ENCODE results near the gene TMEM178B. TPM values are rescaled to one million over a fixed set of nuclear protein-coding genes. Genes with fewer than 3 reads are reported as not detected.

The TMEM178B gene
- total and polyA plus RNA-seq, 9 donors, result 0.10 to 1.6 (median 0.30) TPM

GRCh38 chr7:141128931-141129330 lies 55.1 kb downstream of the TMEM178B start:
- DNase-seq, result no peak
- 60 to 68% (median 64%) methylated on average over 2 of the region's 2 CpGs for WGBS, 3 donors
- Histone ChIP-seq H3K9me3 (no peaks in the 10 kb centered on the region), H3K27ac (no peak overlapping the region), H3K27me3 (no peaks in the 10 kb centered on the region), H3K4me1 (ENCODE audit: insufficient read depth) (no peaks in the 10 kb centered on the region), H3K4me3 (no peak overlapping the region), H3K36me3 (no peaks in the 10 kb centered on the region)
- intact Hi-C loops (cut with DNase I), result no loop called here
- TF ChIP-seq EP300 (IDR thresholded peaks at IDR 0.05), result no peak
- TF ChIP-seq POLR2A (IDR thresholded peaks at IDR 0.05), result no peak
- no peak for TF ChIP-seq CTCF (IDR thresholded peaks at IDR 0.05)

GRCh38 chr7:141132671-141133070 lies 58.8 kb downstream of the TMEM178B start:
- H3K9me3 ChIP-seq, result no peaks in the 10 kb centered on the region
- WGBS, 3 donors, result 71 to 84% (median 83%) methylated on average over 3 of the region's 3 CpGs
- intact Hi-C loops (cut with DNase I), result no loop called here

GRCh38 chr7:141133646-141134045 lies 59.8 kb downstream of the TMEM178B start:
- 85 to 90% (median 90%) methylated on average over 1 of the region's 1 CpG for WGBS, 3 donors
- TF ChIP-seq EP300 (IDR thresholded peaks at IDR 0.05) (no peak), CTCF (IDR thresholded peaks at IDR 0.05) (no peak), POLR2A (IDR thresholded peaks at IDR 0.05) (no peak)
- H3K27ac ChIP-seq, result no peak overlapping the region
- no peaks in the 10 kb centered on the region for H3K4me1 ChIP-seq (ENCODE audit: insufficient read depth)
- H3K9me3 ChIP-seq, result no peaks in the 10 kb centered on the region
- intact Hi-C loops (cut with DNase I), result no loop called here
- no peaks in the 10 kb centered on the region for H3K27me3 ChIP-seq
- H3K4me3 ChIP-seq, result no peak overlapping the region
- DNase-seq, result no peak
- no peaks in the 10 kb centered on the region for H3K36me3 ChIP-seq

More at GRCh38 chr7:141132671-141133070, 58.8 kb downstream of the TMEM178B start:
- TF ChIP-seq EP300 (IDR thresholded peaks at IDR 0.05), result no peak
- TF ChIP-seq POLR2A (IDR thresholded peaks at IDR 0.05), result no peak
- no peak for TF ChIP-seq CTCF (IDR thresholded peaks at IDR 0.05)
- Histone ChIP-seq H3K27ac (no peak overlapping the region), H3K4me3 (no peak overlapping the region), H3K36me3 (no peaks in the 10 kb centered on the region), H3K4me1 (ENCODE audit: insufficient read depth) (no peaks in the 10 kb centered on the region), H3K27me3 (no peaks in the 10 kb centered on the region)
- DNase-seq, result no peak

- H3K27ac ChIP-seq, result no peak overlapping the region
- H3K27me3 ChIP-seq, result no peaks in the 10 kb centered on the region
- 89 to 96% (median 89%) methylated on average over 2 of the region's 2 CpGs for WGBS, 3 donors
- TF ChIP-seq POLR2A (IDR thresholded peaks at IDR 0.05) (no peak), CTCF (IDR thresholded peaks at IDR 0.05) (no peak), EP300 (IDR thresholded peaks at IDR 0.05) (no peak)
- H3K36me3 ChIP-seq, result no peaks in the 10 kb centered on the region
- H3K9me3 ChIP-seq, result no peaks in the 10 kb centered on the region
- no peak overlapping the region for H3K4me3 ChIP-seq
- no peaks in the 10 kb centered on the region for H3K4me1 ChIP-seq (ENCODE audit: insufficient read depth)
- no peak for DNase-seq
- intact Hi-C loops (cut with DNase I), result no loop called here
Measured at GRCh38 chr7:141142058-141142457, 68.2 kb downstream of the TMEM178B start.

Data from ovary (tissue), 9 donors.